Duodenal mucosa (tissue), 2 donors: ENCODE measurements around the gene DBI.
"Not testable (repeated sequence)": the region's sequence is repeated elsewhere in the genome, so short reads cannot be mapped to it uniquely, and the experiment has no call there.

Source experiments
- H3K27ac ChIP-seq: one replicate; pipeline ENCODE4 v1.7.0; 2013; ENCODE audit warnings: low read depth, low read length
- H3K27me3 ChIP-seq, 2 donors: one replicate each; pipeline ENCODE4 v1.7.0; 2013; ENCODE audit warnings: low read length in 2 of 2, control low read depth in 1 of 2; ENCODE audit not compliant: insufficient read depth in 2 of 2, control insufficient read depth in 1 of 2
- H3K36me3 ChIP-seq, 2 donors: one replicate each; pipeline ENCODE4 v1.7.0; 2013; ENCODE audit warnings: low read length in 2 of 2, control low read depth in 1 of 2; ENCODE audit not compliant: insufficient read depth in 2 of 2, control insufficient read depth in 1 of 2
- H3K4me1 ChIP-seq, 2 donors: one replicate each; pipeline ENCODE4 v1.7.0; 2013; ENCODE audit warnings: low read length in 2 of 2, control low read depth in 1 of 2; ENCODE audit not compliant: insufficient read depth in 2 of 2, control insufficient read depth in 1 of 2
- H3K4me3 ChIP-seq, 2 donors: one replicate each; pipeline ENCODE4 v1.7.0; 2013; ENCODE audit warnings: low read length in 2 of 2, low read depth in 1 of 2
- H3K9ac ChIP-seq, 2 donors: one replicate each; pipeline ENCODE4 v1.7.0; 2013; ENCODE audit warnings: low read length in 2 of 2, low read depth in 1 of 2
- H3K9me3 ChIP-seq, 2 donors: one replicate each; pipeline ENCODE4 v1.7.0; 2013; ENCODE audit warnings: low read length in 2 of 2, control low read depth in 1 of 2; ENCODE audit not compliant: control insufficient read depth in 1 of 2

The DBI gene

GRCh38 chr2:119360423-119360966, 6.3 kb upstream of the DBI start:
- Histone ChIP-seq H3K36me3 (no peaks in the 10 kb centered on the region), H3K9ac (no peak overlapping the region), H3K27ac (no peak overlapping the region), H3K4me1 (peaks cover 6 to 7% of the 10 kb centered on the region in 2 donors), H3K9me3 (no peaks in the 10 kb centered on the region), H3K27me3 (no peaks in the 10 kb centered on the region), H3K4me3 (no peak overlapping the region)

DNA sequence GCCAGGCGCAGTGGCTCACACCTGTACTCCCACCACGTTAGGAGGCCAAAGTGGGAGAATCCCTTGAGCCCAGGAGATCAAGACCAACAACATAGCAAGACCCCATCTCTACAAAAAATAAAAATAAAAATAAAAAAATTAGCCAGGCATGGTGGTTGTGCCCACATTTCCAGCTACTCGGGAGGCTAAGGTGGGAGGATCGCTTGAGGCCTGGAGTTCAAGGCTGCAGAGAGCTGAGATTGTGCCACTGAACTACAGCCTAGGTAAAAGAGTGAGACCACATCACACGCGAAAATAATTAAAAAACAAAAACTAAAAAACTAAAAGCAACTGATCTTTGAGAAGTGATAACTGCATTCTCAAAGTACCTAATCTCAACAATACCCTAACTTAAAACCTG, 2.0 kb upstream of the DBI start:
- H3K4me1 ChIP-seq = peaks cover 28 to 31% of the 10 kb centered on the region in 2 donors
- peak overlapping the region; percentile 14 to 95 for H3K4me3 ChIP-seq
- H3K27ac ChIP-seq = no peak overlapping the region
- peaks cover 7 to 15% of the 10 kb centered on the region in 2 donors for H3K36me3 ChIP-seq
- H3K9me3 ChIP-seq = no peaks in the 10 kb centered on the region
- H3K9ac ChIP-seq = no peak overlapping the region
- no peaks in the 10 kb centered on the region for H3K27me3 ChIP-seq

DNA sequence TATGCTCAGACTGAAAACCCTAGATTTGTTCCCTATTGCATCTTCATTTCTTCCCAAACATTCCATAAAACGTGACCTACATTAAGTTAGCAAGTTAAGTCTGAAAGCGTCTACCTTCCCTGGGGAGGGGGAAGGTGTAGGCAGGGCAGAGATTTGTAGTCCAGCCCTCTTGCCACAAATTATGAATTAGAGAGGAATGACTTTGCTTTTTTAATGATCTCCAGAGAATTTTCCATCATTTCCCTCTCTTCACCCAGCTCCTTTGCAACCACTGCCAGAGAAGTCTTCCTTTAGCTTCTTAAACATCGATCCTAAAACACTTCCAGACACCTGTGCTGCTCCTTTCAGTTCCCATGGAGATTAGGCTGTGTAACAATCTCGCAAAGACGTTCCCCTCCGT, 1.3 kb upstream of the DBI start:
- H3K9ac ChIP-seq = peak overlapping the region; percentile 75 to 86
- no peak overlapping the region for H3K27ac ChIP-seq
- H3K9me3 ChIP-seq = no peaks in the 10 kb centered on the region
- H3K4me1 ChIP-seq = peaks cover 28 to 33% of the 10 kb centered on the region in 2 donors
- H3K4me3 ChIP-seq = peak overlapping the region; percentile 84 to 95
- H3K36me3 ChIP-seq = peaks cover 12 to 22% of the 10 kb centered on the region in 2 donors
- H3K27me3 ChIP-seq = no peaks in the 10 kb centered on the region

DNA sequence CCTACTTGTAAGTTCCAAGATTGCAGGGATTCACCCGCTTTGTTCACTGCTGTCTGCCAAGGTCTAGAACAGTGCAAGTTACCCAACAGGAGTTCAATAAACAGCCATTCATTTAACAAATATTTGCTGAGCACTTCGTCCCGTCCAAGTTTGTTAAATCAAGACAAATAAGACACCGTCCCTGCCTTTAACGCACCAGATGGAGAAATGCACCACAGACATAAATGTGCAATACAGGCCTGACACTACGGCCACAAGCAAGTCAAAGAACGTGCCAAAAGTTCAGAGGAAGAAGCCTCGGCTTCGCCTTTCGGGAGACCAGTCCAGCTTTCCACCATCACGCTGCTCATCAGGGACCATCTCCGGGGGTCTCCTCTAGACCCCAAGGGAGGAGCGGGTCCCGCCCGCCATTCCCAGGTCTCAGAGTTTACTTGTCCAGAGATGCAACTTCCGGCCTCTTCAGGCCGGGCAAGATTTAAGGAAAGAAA, 572 bp upstream of the DBI start:
- Histone ChIP-seq H3K9ac (peak overlapping the region; percentile 75 to 86), H3K36me3 (peaks cover 19 to 29% of the 10 kb centered on the region in 2 donors), H3K27me3 (no peaks in the 10 kb centered on the region), H3K27ac (peak overlapping the region; percentile 72), H3K4me3 (peak overlapping the region; percentile 84 to 95), H3K9me3 (no peaks in the 10 kb centered on the region), H3K4me1 (peaks cover 28 to 33% of the 10 kb centered on the region in 2 donors)

DNA sequence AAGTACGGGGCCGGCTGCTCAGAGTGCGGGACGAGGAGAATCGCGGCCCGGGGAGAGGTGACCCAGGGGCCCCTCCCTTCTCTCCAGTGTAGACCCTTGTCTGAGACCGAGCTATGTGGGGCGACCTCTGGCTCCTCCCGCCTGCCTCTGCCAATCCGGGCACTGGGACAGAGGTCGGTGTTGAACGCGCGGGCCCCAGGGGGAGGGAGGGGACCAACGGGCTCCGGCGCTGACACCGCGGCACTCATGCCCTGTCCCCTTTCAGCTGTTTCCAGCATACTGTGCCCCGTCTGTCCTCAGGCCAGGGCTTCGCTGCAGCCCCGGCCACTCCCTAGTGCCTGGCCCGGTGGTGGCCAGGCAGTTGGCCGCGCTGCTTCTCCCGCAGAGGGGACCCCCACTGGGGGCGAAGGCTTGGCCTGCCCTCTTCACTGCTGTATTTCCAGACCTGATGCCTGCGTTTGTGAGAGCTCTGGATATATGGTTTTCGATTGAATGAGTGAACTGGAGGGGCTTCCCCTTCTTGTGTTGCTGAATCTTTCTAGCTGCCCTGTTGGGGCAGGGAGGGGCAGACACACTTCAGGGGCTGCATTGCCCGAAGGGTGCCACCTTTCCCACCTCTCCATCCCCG, 809 bp downstream of the DBI start:
- Histone ChIP-seq H3K27ac (peak overlapping the region; percentile 74), H3K27me3 (no peaks in the 10 kb centered on the region), H3K4me1 (peaks cover 28 to 33% of the 10 kb centered on the region in 2 donors), H3K4me3 (peak overlapping the region; percentile 92 to 95), H3K9me3 (no peaks in the 10 kb centered on the region), H3K36me3 (peaks cover 33 to 43% of the 10 kb centered on the region in 2 donors), H3K9ac (peak overlapping the region; percentile 86 to 91)

DNA sequence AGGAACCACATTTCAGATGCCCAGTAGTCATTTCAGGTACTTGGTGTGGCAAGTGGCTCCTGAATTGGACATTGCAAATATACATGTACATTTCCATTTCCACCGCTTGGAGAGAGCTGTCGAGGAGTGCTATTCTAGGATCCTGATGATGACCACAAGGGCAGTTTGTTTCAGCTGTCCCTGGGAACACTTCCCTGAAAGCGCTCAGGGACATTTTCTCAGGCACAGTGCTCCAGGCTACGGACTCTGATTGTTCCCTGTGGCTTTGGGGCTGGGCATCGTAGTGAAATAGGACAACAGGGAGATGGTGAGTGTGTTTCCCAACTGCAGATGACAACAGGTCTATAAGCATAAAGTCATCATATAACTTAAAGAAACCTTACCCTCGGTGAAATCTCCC, 3.1 kb downstream of the DBI start:
- H3K9me3 ChIP-seq = peaks cover 0 to 4% of the 10 kb centered on the region in 2 donors
- H3K27me3 ChIP-seq = no peaks in the 10 kb centered on the region
- no peak overlapping the region for H3K9ac ChIP-seq
- H3K4me1 ChIP-seq = peaks cover 27 to 33% of the 10 kb centered on the region in 2 donors
- peaks cover 43 to 55% of the 10 kb centered on the region in 2 donors for H3K36me3 ChIP-seq
- no peak overlapping the region for H3K4me3 ChIP-seq
- no peak overlapping the region for H3K27ac ChIP-seq

- Histone ChIP-seq H3K4me1 (peaks cover 16 to 21% of the 10 kb centered on the region in 2 donors), H3K4me3 (no peak overlapping the region), H3K27me3 (no peaks in the 10 kb centered on the region), H3K27ac (no peak overlapping the region), H3K9ac (no peak overlapping the region), H3K36me3 (peaks cover 43 to 55% of the 10 kb centered on the region in 2 donors), H3K9me3 (peaks cover 0 to 4% of the 10 kb centered on the region in 2 donors)
Observed at GRCh38 chr2:119371111-119371510, 4.3 kb downstream of the DBI start.

DNA sequence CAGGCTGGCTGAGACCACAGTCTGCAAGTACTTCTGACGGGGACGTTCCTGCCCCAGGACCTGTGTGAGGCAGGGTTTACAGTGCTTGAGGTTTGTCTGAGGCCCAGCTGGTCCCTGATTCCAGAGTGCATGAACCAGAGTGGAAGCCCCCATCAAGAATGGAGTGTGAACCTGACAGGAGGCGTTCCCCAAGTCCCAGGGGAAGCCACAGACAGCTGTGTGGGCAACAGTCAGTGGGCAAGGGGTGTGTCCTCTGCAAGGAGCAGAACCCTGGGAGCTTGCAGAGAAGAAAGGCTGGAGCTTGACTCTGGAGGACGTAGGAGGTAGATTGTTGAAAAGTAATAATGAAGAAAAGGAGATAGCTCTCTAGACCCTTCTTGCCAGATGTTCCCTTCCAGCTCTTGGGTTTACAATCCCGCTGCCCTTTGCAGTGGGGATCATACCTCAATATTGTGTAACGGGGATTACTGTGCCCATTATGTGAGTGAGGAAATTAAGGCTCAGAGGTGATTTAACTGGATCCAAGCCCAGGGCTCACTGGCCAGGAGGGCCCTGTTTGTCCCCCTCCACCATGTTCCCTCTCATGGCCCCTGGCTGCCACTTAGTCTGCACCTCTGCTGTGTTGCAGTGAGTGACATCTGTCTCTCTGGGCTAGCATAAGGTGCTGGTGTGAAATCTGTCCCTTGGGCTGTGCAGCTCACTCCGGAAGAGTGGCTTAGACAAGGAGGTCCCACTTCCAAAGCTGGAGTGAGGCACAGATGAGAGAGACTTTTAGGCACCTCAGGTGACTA, 6.2 kb downstream of the DBI start:
- Histone ChIP-seq H3K36me3 (peaks cover 43 to 55% of the 10 kb centered on the region in 2 donors), H3K9me3 (peaks cover 0 to 4% of the 10 kb centered on the region in 2 donors), H3K9ac (no peak overlapping the region), H3K27me3 (no peaks in the 10 kb centered on the region), H3K4me1 (peaks cover 12 to 15% of the 10 kb centered on the region in 2 donors), H3K4me3 (no peak overlapping the region), H3K27ac (no peak overlapping the region)

DNA sequence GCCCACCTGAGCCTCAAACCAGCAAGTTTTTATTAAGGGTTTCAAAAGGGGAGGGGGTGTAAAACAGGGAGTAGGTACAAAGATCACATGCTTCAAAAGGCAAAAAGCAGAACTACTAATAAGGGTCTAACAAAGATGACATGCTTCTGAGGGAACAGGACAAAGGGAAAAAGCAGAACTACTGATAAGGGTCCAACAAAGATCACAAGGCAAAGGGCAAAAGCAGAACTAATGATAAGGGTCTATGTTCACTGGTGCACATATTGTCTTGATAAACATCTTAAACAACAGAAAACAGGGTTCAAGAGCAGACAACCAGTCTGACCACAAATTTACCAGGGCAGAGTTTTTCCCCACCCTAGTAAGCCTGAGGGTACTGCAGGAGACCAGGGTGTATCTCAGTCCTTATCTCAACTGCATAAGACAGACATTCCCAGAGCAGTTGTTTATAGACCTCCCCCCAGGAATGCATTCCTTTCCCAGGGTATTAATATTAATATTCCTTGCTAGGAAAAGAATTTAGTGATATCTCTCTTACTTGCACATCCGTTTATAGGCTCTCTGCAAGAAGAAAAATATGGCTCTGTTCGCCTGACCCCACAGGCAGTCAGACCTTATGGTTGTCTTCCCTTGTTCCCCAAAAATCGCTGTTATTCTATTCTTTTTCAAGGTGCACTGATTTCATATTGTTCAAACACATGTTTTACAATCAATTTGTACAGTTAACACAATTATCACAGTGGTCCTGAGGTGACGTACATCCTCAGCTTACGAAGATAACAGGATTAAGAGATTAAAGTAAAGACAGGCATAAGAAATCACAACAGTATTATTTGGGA, 7.3 kb downstream of the DBI start:
- H3K9ac ChIP-seq, H3K9me3 ChIP-seq, H3K4me1 ChIP-seq, H3K27me3 ChIP-seq, H3K4me3 ChIP-seq, H3K27ac ChIP-seq: not testable (repeated sequence)
- H3K36me3 ChIP-seq = peaks cover 38 to 46% of the 10 kb centered on the region in 2 donors
